ENCODE data around the gene ZNF853.
"Not testable (repeated sequence)": the region's sequence is repeated elsewhere in the genome, so short reads cannot be mapped to it uniquely, and the experiment has no call there.

The ZNF853 gene

GRCh38 chr7:6614953-6615722 lies at the start of gene ZNF853:
Gene ZNF853 (plus strand): TSS chr7:6615610. CDS start chr7:6616175, 565 bp downstream.
- DNase-seq, result no peak

- no peak for DNase-seq
These were observed 49.8 kb upstream of the ZNF853 start for GRCh38 chr7:6565655-6566054.

- no peak for DNase-seq
These were observed 47.5 kb upstream of the ZNF853 start for GRCh38 chr7:6567886-6568285.

GRCh38 chr7:6571160-6571779 lies 44.1 kb upstream of the ZNF853 start:
- DNase-seq, result no peak

- no peak for DNase-seq
These were observed 40.0 kb upstream of the ZNF853 start for GRCh38 chr7:6575281-6576023.

- DNase-seq, result no peak
These were observed 39.2 kb upstream of the ZNF853 start for GRCh38 chr7:6576024-6576866.

- DNase-seq, result not testable (repeated sequence)
These were observed 38.5 kb upstream of the ZNF853 start for GRCh38 chr7:6576867-6577368.

GRCh38 chr7:6577369-6578113 lies 37.9 kb upstream of the ZNF853 start, which contains the start of gene ZDHHC4:
Gene ZDHHC4 (plus strand): TSS chr7:6577454. CDS start chr7:6580562, 3,108 bp downstream.
- no peak for DNase-seq

GRCh38 chr7:6578114-6579084 lies 37.0 kb upstream of the ZNF853 start:
- no peak for DNase-seq

GRCh38 chr7:6579446-6579845 lies 36.0 kb upstream of the ZNF853 start:
- no peak for DNase-seq

GRCh38 chr7:6585746-6586432 lies 29.5 kb upstream of the ZNF853 start:
- not testable (repeated sequence) for DNase-seq

GRCh38 chr7:6588566-6588965 lies 26.8 kb upstream of the ZNF853 start:
- no peak for DNase-seq

- no peak for DNase-seq
These were observed 26.1 kb upstream of the ZNF853 start for GRCh38 chr7:6589151-6589828.

GRCh38 chr7:6589829-6590644 lies 25.4 kb upstream of the ZNF853 start, which contains the start of gene INTS15:
Gene INTS15 (plus strand): TSS chr7:6590021. CDS start chr7:6590284, 263 bp downstream.
- DNase-seq, result no peak

- DNase-seq, result no peak
These were observed 24.7 kb upstream of the ZNF853 start for GRCh38 chr7:6590645-6591110.

- DNase-seq, result no peak
These were observed 15.3 kb upstream of the ZNF853 start for GRCh38 chr7:6600093-6600492.

GRCh38 chr7:6604458-6604857 lies 11.0 kb upstream of the ZNF853 start:
- no peak for DNase-seq
